ENCODE measurements around the gene PLEKHH1.

Gene PLEKHH1

DNA sequence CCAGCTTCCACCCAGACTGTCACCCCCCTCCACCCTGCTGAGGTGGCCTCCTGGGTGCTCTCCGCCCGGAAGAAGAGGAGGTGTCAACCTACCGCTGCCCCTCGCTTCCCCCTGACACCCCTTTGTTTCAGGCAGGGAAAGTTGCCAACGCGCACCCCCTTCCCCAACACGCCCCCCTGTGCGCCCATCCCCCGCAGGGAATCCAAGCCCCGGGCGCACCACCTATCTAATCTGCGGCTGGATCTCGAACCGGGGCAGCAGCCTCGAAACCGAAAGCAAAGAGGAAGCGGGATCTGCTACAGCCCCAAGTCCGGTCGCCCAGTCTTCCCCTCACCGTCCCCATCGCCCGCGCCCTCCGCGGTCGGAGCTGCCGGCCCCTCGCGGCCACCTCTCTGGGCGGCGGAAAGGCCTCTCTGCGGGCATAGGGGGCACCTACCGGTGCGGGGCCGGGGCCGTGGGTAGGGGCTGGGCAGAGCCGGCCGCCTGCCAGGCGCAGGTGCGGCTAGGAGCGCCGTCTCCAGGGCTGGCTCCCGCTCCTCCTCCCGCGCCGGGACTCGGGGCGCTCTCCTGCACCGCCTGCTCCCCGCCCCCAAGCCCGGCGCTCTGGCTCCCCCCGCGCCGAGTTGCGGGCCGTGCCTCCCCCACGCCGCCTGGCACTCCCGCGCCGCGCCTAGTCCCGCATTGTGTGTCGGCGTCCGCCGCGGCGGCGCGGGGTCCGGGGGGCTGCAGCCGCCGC is 18.3 kb upstream of the PLEKHH1 start (continued):
- TF ChIP-seq, protein P1, sequence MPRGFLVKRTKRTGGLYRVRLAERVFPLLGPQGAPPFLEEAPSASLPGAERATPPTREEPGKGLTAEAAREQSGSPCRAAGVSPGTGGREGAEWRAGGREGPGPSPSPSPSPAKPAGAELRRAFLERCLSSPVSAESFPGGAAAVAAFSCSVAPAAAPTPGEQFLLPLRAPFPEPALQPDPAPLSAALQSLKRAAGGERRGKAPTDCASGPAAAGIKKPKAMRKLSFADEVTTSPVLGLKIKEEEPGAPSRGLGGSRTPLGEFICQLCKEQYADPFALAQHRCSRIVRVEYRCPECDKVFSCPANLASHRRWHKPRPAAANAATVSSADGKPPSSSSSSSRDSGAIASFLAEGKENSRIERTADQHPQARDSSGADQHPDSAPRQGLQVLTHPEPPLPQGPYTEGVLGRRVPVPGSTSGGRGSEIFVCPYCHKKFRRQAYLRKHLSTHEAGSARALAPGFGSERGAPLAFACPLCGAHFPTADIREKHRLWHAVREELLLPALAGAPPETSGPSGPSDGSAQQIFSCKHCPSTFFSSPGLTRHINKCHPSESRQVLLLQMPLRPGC (tag by site-specific recombination; IDR thresholded peaks at IDR 0.05), result no peak
- TF ChIP-seq, protein P2, sequence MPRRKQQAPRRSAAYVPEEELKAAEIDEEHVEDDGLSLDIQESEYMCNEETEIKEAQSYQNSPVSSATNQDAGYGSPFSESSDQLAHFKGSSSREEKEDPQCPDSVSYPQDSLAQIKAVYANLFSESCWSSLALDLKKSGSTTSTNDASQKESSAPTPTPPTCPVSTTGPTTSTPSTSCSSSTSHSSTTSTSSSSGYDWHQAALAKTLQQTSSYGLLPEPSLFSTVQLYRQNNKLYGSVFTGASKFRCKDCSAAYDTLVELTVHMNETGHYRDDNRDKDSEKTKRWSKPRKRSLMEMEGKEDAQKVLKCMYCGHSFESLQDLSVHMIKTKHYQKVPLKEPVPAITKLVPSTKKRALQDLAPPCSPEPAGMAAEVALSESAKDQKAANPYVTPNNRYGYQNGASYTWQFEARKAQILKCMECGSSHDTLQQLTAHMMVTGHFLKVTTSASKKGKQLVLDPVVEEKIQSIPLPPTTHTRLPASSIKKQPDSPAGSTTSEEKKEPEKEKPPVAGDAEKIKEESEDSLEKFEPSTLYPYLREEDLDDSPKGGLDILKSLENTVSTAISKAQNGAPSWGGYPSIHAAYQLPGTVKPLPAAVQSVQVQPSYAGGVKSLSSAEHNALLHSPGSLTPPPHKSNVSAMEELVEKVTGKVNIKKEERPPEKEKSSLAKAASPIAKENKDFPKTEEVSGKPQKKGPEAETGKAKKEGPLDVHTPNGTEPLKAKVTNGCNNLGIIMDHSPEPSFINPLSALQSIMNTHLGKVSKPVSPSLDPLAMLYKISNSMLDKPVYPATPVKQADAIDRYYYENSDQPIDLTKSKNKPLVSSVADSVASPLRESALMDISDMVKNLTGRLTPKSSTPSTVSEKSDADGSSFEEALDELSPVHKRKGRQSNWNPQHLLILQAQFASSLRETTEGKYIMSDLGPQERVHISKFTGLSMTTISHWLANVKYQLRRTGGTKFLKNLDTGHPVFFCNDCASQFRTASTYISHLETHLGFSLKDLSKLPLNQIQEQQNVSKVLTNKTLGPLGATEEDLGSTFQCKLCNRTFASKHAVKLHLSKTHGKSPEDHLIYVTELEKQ (tag by site-specific recombination; IDR thresholded peaks at IDR 0.05; ENCODE audit: borderline replicate concordance), result no peak
- TF ChIP-seq, protein P3, sequence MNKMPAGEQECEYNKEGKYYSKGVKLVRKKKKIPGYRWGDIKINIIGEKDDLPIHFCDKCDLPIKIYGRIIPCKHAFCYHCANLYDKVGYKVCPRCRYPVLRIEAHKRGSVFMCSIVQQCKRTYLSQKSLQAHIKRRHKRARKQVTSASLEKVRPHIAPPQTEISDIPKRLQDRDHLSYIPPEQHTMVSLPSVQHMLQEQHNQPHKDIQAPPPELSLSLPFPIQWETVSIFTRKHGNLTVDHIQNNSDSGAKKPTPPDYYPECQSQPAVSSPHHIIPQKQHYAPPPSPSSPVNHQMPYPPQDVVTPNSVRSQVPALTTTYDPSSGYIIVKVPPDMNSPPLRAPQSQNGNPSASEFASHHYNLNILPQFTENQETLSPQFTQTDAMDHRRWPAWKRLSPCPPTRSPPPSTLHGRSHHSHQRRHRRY (tag by site-specific recombination; IDR thresholded peaks at IDR 0.05), result no peak
- TF ChIP-seq GLIS1 (tag by site-specific recombination; IDR thresholded peaks at IDR 0.05) (peak; percentile 58), ZBTB17 (tag by site-specific recombination; IDR thresholded peaks at IDR 0.05) (peak; percentile 59), ZNF214 (tag by site-specific recombination; IDR thresholded peaks at IDR 0.05; ENCODE audit: borderline replicate concordance) (no peak), SP7 (tag by site-specific recombination; IDR thresholded peaks at IDR 0.05) (no peak), KLF16 (tag by site-specific recombination; IDR thresholded peaks at IDR 0.05) (no peak), ZNF423 (tag by site-specific recombination; IDR thresholded peaks at IDR 0.05) (0 out of 2 replicates have a peak, but pooled peaks have one; percentile 11), ZNF146 (tag by site-specific recombination; IDR thresholded peaks at IDR 0.05) (no peak), ZNF394 (tag by site-specific recombination; IDR thresholded peaks at IDR 0.05; ENCODE audit: borderline replicate concordance) (no peak), ZBTB20 (tag by site-specific recombination; IDR thresholded peaks at IDR 0.05) (0 out of 2 replicates have a peak, but pooled peaks have one; percentile 4), ZNF768 (tag by site-specific recombination; IDR thresholded peaks at IDR 0.05) (no peak), ZNF548 (tag by site-specific recombination; IDR thresholded peaks at IDR 0.05) (no peak), ZIC2 (tag by site-specific recombination; IDR thresholded peaks at IDR 0.05) (peak; percentile 48; the same call in 1 of the 2 replicates), ZBTB8A (tag by site-specific recombination; IDR thresholded peaks at IDR 0.05) (peak; percentile 36), ZNF529 (tag by site-specific recombination; IDR thresholded peaks at IDR 0.05; ENCODE audit: insufficient replicate concordance) (no peak), ZNF558 (tag by site-specific recombination; IDR thresholded peaks at IDR 0.05) (no peak)
- TF ChIP-seq, protein P4, sequence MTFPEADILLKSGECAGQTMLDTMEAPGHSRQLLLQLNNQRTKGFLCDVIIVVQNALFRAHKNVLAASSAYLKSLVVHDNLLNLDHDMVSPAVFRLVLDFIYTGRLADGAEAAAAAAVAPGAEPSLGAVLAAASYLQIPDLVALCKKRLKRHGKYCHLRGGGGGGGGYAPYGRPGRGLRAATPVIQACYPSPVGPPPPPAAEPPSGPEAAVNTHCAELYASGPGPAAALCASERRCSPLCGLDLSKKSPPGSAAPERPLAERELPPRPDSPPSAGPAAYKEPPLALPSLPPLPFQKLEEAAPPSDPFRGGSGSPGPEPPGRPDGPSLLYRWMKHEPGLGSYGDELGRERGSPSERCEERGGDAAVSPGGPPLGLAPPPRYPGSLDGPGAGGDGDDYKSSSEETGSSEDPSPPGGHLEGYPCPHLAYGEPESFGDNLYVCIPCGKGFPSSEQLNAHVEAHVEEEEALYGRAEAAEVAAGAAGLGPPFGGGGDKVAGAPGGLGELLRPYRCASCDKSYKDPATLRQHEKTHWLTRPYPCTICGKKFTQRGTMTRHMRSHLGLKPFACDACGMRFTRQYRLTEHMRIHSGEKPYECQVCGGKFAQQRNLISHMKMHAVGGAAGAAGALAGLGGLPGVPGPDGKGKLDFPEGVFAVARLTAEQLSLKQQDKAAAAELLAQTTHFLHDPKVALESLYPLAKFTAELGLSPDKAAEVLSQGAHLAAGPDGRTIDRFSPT (tag by site-specific recombination; IDR thresholded peaks at IDR 0.05), result no peak
- TF ChIP-seq, protein P5, sequence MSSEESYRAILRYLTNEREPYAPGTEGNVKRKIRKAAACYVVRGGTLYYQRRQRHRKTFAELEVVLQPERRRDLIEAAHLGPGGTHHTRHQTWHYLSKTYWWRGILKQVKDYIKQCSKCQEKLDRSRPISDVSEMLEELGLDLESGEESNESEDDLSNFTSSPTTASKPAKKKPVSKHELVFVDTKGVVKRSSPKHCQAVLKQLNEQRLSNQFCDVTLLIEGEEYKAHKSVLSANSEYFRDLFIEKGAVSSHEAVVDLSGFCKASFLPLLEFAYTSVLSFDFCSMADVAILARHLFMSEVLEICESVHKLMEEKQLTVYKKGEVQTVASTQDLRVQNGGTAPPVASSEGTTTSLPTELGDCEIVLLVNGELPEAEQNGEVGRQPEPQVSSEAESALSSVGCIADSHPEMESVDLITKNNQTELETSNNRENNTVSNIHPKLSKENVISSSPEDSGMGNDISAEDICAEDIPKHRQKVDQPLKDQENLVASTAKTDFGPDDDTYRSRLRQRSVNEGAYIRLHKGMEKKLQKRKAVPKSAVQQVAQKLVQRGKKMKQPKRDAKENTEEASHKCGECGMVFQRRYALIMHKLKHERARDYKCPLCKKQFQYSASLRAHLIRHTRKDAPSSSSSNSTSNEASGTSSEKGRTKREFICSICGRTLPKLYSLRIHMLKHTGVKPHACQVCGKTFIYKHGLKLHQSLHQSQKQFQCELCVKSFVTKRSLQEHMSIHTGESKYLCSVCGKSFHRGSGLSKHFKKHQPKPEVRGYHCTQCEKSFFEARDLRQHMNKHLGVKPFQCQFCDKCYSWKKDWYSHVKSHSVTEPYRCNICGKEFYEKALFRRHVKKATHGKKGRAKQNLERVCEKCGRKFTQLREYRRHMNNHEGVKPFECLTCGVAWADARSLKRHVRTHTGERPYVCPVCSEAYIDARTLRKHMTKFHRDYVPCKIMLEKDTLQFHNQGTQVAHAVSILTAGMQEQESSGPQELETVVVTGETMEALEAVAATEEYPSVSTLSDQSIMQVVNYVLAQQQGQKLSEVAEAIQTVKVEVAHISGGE (tag by site-specific recombination; conservative IDR thresholded peaks at IDR 0.05; ENCODE audit: low read depth), result peak; percentile 62
- TF ChIP-seq, protein P6, sequence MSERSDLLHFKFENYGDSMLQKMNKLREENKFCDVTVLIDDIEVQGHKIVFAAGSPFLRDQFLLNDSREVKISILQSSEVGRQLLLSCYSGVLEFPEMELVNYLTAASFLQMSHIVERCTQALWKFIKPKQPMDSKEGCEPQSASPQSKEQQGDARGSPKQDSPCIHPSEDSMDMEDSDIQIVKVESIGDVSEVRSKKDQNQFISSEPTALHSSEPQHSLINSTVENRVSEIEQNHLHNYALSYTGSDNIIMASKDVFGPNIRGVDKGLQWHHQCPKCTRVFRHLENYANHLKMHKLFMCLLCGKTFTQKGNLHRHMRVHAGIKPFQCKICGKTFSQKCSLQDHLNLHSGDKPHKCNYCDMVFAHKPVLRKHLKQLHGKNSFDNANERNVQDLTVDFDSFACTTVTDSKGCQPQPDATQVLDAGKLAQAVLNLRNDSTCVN (tag by site-specific recombination; optimal IDR thresholded peaks at IDR 0.05), result peak; percentile 47
- TF ChIP-seq, protein P7, sequence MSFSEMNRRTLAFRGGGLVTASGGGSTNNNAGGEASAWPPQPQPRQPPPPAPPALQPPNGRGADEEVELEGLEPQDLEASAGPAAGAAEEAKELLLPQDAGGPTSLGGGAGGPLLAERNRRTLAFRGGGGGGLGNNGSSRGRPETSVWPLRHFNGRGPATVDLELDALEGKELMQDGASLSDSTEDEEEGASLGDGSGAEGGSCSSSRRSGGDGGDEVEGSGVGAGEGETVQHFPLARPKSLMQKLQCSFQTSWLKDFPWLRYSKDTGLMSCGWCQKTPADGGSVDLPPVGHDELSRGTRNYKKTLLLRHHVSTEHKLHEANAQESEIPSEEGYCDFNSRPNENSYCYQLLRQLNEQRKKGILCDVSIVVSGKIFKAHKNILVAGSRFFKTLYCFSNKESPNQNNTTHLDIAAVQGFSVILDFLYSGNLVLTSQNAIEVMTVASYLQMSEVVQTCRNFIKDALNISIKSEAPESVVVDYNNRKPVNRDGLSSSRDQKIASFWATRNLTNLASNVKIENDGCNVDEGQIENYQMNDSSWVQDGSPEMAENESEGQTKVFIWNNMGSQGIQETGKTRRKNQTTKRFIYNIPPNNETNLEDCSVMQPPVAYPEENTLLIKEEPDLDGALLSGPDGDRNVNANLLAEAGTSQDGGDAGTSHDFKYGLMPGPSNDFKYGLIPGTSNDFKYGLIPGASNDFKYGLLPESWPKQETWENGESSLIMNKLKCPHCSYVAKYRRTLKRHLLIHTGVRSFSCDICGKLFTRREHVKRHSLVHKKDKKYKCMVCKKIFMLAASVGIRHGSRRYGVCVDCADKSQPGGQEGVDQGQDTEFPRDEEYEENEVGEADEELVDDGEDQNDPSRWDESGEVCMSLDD (tag by site-specific recombination; IDR thresholded peaks at IDR 0.05), result no peak; the same call in none of the 2 replicates
